ENCODE measurements around the gene LAMA3.
"Not testable (repeated sequence)": the region's sequence is repeated elsewhere in the genome, so short reads cannot be mapped to it uniquely, and the experiment has no call there.

LAMA3 gene

GRCh38 chr18:23710946-23711345, 21.7 kb downstream of the LAMA3 start:
- no peaks in the 10 kb centered on the region for H3K9me3 ChIP-seq (ENCODE audit: severe bottlenecking)
- no peak for TF ChIP-seq CTCF (IDR thresholded peaks at IDR 0.05; ENCODE audit: low read depth, low read length)
- H3K27me3 ChIP-seq (ENCODE audit: insufficient read depth, low read depth, severe bottlenecking): no peaks in the 10 kb centered on the region
- H3K27ac ChIP-seq: no peak overlapping the region
- H3K4me3 ChIP-seq (ENCODE audit: low read depth, low read length): no peak overlapping the region
- DNase-seq: no peak
- H3K36me3 ChIP-seq: no peaks in the 10 kb centered on the region

GRCh38 chr18:23711426-23711825, 22.2 kb downstream of the LAMA3 start:
- Histone ChIP-seq H3K4me3 (ENCODE audit: low read depth, low read length) (no peak overlapping the region), H3K27ac (no peak overlapping the region), H3K27me3 (ENCODE audit: insufficient read depth, low read depth, severe bottlenecking) (no peaks in the 10 kb centered on the region), H3K36me3 (no peaks in the 10 kb centered on the region), H3K9me3 (ENCODE audit: severe bottlenecking) (no peaks in the 10 kb centered on the region)
- no peak for TF ChIP-seq CTCF (IDR thresholded peaks at IDR 0.05; ENCODE audit: low read depth, low read length)
- no peak for DNase-seq

- no peak overlapping the region for H3K4me3 ChIP-seq (ENCODE audit: low read depth, low read length)
Observed at GRCh38 chr18:23712445-23712844, 23.2 kb downstream of the LAMA3 start.

GRCh38 chr18:23714576-23714975, 25.3 kb downstream of the LAMA3 start:
- Histone ChIP-seq H3K36me3 (no peaks in the 10 kb centered on the region; the same call in 1 of the 2 replicates), H3K27me3 (ENCODE audit: insufficient read depth, low read depth, severe bottlenecking) (no peaks in the 10 kb centered on the region), H3K9me3 (ENCODE audit: severe bottlenecking) (no peaks in the 10 kb centered on the region), H3K4me3 (ENCODE audit: low read depth, low read length) (no peak overlapping the region), H3K27ac (no peak overlapping the region)
- no peak for DNase-seq
- no peak for TF ChIP-seq CTCF (IDR thresholded peaks at IDR 0.05; ENCODE audit: low read depth, low read length)

More at GRCh38 chr18:23712445-23712844, 23.2 kb downstream of the LAMA3 start:
- Histone ChIP-seq H3K9me3 (ENCODE audit: severe bottlenecking) (no peaks in the 10 kb centered on the region), H3K27ac (no peak overlapping the region), H3K27me3 (ENCODE audit: insufficient read depth, low read depth, severe bottlenecking) (no peaks in the 10 kb centered on the region), H3K36me3 (no peaks in the 10 kb centered on the region)
- TF ChIP-seq CTCF (IDR thresholded peaks at IDR 0.05; ENCODE audit: low read depth, low read length): no peak
- no peak for DNase-seq

GRCh38 chr18:23716079-23716478, 26.8 kb downstream of the LAMA3 start:
- not testable (repeated sequence) for DNase-seq; H3K36me3 ChIP-seq; H3K27ac ChIP-seq; H3K4me3 ChIP-seq (ENCODE audit: low read depth, low read length); H3K9me3 ChIP-seq (ENCODE audit: severe bottlenecking); H3K27me3 ChIP-seq (ENCODE audit: insufficient read depth, low read depth, severe bottlenecking)

GRCh38 chr18:23716516-23716915, 27.3 kb downstream of the LAMA3 start:
- Histone ChIP-seq H3K9me3 (ENCODE audit: severe bottlenecking) (no peaks in the 10 kb centered on the region), H3K36me3 (no peaks in the 10 kb centered on the region; the same call in 1 of the 2 replicates), H3K27ac (no peak overlapping the region), H3K4me3 (ENCODE audit: low read depth, low read length) (no peak overlapping the region), H3K27me3 (ENCODE audit: insufficient read depth, low read depth, severe bottlenecking) (no peaks in the 10 kb centered on the region)
- DNase-seq: no peak
- no peak for TF ChIP-seq CTCF (IDR thresholded peaks at IDR 0.05; ENCODE audit: low read depth, low read length)

Measured in WERI-Rb-1 (cell line).